ENCODE measurements around the gene SHMT1. TPM values are rescaled to one million over a fixed set of nuclear protein-coding genes. Genes with fewer than 3 reads are reported as not detected.

SHMT1 gene
- total RNA-seq, 4 donors from 2014 or later, result 16.3 to 30.3 (median 21.1) TPM

DNA sequence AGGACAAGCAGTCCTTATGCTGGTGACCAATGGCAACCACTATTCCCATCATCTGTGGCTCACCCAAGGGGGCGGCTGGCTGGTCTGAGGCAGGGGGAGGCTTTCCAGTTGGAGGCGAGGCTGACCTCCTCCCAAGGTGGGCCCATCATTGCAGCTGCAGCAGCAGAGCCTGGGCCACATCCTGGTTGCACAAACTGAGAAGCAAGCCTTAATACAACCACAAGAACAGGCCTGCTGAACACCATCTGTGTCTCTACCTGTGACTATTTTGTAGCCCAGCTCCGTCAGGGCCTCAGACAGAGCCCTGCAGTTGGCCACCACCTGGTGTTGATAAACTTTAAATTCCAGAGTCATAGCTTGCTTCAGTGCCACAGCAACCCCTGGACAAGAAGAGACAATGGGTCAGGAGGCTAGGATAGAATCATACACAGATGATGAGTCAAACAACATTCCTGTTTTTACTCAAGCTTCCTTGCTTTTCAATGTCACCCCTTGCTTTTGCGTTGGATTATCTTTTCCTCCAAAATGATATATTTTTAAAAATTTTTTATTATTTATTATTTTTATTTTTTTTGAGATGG is 30.4 kb downstream of the SHMT1 start:
- Histone ChIP-seq H3K27me3 (no peaks in the 10 kb centered on the region), H3K4me3 (no peak overlapping the region), H3K36me3 (peaks cover 0 to 97% of the 10 kb centered on the region in 2 donors), H3K4me1 (no peaks in the 10 kb centered on the region), H3K27ac (no peak overlapping the region), H3K9me3 (no peaks in the 10 kb centered on the region)
- TF ChIP-seq POLR2AphosphoS5 (IDR thresholded peaks at IDR 0.05) (no peak), EP300 (IDR thresholded peaks at IDR 0.05) (no peak), POLR2A (IDR thresholded peaks at IDR 0.05) (no peak)
- TF ChIP-seq, protein P1, sequence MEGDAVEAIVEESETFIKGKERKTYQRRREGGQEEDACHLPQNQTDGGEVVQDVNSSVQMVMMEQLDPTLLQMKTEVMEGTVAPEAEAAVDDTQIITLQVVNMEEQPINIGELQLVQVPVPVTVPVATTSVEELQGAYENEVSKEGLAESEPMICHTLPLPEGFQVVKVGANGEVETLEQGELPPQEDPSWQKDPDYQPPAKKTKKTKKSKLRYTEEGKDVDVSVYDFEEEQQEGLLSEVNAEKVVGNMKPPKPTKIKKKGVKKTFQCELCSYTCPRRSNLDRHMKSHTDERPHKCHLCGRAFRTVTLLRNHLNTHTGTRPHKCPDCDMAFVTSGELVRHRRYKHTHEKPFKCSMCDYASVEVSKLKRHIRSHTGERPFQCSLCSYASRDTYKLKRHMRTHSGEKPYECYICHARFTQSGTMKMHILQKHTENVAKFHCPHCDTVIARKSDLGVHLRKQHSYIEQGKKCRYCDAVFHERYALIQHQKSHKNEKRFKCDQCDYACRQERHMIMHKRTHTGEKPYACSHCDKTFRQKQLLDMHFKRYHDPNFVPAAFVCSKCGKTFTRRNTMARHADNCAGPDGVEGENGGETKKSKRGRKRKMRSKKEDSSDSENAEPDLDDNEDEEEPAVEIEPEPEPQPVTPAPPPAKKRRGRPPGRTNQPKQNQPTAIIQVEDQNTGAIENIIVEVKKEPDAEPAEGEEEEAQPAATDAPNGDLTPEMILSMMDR (IDR thresholded peaks at IDR 0.05), result no peak
- WGBS, 2 donors (ENCODE audit: low coverage in 1 of 2), result 80 to 95% methylated on average over 1 of the region's 4 CpGs
- no peak for ATAC-seq

DNA sequence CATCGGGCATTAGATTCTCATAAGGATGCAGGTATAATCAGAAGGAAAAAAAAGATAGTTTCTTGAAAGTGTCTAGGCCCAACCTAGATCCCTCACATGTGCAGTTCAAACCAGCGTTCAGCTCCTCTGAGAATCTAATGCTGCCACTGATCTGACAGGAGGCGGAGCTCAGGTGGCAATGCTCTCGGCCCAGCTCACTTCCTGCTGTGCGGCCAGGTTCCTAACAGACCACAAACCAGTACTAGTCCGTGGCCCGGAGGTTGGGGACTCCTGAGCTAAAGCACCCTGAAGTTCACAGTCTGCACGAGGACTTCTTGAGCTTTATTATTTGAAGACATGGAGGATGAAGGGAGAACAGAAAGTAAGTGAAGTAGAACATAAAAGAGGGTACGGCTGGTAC is 31.5 kb downstream of the SHMT1 start:
- Histone ChIP-seq H3K36me3 (peaks cover 0 to 100% of the 10 kb centered on the region in 2 donors), H3K9me3 (no peaks in the 10 kb centered on the region), H3K4me3 (no peak overlapping the region), H3K4me1 (no peaks in the 10 kb centered on the region), H3K27ac (no peak overlapping the region), H3K27me3 (no peaks in the 10 kb centered on the region)
- ATAC-seq, result no peak
- 86 to 91% methylated on average over 6 to 7 of the region's 9 CpGs for WGBS, 2 donors (ENCODE audit: low coverage in 1 of 2)
- TF ChIP-seq POLR2AphosphoS5 (IDR thresholded peaks at IDR 0.05), result no peak
- TF ChIP-seq EP300 (IDR thresholded peaks at IDR 0.05), result no peak
- no peak for TF ChIP-seq POLR2A (IDR thresholded peaks at IDR 0.05)
- TF ChIP-seq, protein P1 (IDR thresholded peaks at IDR 0.05), result no peak

DNA sequence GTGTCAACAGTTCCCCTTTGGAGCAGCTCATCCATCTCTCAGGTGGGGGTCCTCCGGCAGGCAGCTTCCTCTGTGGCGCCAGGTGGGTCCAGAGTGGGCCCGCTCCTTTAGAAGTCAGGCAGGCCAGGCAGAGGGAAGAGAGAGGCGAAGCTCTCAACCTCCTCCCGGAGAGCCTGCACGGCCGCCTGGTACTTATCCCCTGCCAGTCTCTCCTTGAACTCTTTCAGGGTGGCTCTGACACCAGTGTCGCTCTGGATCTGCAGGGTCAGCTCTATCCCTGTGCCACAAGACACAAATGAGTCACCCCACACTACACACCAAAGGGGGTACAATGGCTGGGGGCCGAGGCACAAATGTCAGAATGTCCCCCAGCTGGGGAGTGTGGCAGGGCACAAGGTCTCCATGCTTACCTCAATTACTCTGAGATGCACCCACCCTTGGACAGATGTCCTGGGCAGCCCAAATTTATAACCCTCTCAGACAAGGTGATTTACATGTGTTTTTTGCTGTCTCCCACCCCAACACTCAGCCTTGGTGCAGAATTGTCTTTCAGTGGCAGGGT is 34.6 kb downstream of the SHMT1 start:
- Histone ChIP-seq H3K4me3 (no peak overlapping the region), H3K36me3 (peaks cover 0 to 100% of the 10 kb centered on the region in 2 donors), H3K27me3 (no peaks in the 10 kb centered on the region), H3K27ac (no peak overlapping the region), H3K9me3 (no peaks in the 10 kb centered on the region), H3K4me1 (peaks cover 0 to 4% (median 0%) of the 10 kb centered on the region in 3 donors)
- WGBS, 2 donors (ENCODE audit: low coverage in 1 of 2), result 60 to 72% methylated on average over 1 to 4 of the region's 9 CpGs
- TF ChIP-seq EP300 (IDR thresholded peaks at IDR 0.05) (no peak), POLR2AphosphoS5 (IDR thresholded peaks at IDR 0.05) (no peak), POLR2A (IDR thresholded peaks at IDR 0.05) (no peak)
- TF ChIP-seq, protein P1 (IDR thresholded peaks at IDR 0.05), result no peak
- no peak for ATAC-seq

DNA sequence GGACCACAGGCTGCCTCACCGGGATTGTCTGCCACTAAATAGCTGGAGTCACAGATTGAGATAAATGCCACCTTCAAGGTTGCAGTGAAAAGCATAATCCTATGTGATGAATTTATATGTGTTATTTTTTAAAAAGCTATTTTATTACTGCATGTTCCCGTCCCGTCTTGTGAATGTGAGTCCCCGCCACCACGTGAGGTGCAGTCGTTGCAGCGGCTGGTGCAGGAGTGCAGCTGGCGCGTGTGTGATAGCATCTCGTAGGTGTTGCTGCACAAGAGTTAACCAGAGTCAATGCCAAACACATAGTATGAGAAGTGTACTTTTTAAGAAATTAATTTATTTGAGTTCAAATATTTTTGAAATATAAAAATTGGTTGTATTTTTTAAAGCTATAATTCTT is 35.8 kb downstream of the SHMT1 start:
- Histone ChIP-seq H3K4me3 (no peak overlapping the region), H3K9me3 (no peaks in the 10 kb centered on the region), H3K27me3 (no peaks in the 10 kb centered on the region), H3K4me1 (peaks cover 0 to 4% (median 0%) of the 10 kb centered on the region in 3 donors), H3K36me3 (peaks cover 0 to 100% of the 10 kb centered on the region in 2 donors), H3K27ac (no peak overlapping the region)
- 82 to 92% methylated on average over 8 to 9 of the region's 10 CpGs for WGBS, 2 donors (ENCODE audit: low coverage in 1 of 2)
- ATAC-seq, result no peak
- TF ChIP-seq POLR2AphosphoS5 (IDR thresholded peaks at IDR 0.05) (no peak), POLR2A (IDR thresholded peaks at IDR 0.05) (no peak), EP300 (IDR thresholded peaks at IDR 0.05) (no peak)
- TF ChIP-seq, protein P1 (IDR thresholded peaks at IDR 0.05), result no peak

DNA sequence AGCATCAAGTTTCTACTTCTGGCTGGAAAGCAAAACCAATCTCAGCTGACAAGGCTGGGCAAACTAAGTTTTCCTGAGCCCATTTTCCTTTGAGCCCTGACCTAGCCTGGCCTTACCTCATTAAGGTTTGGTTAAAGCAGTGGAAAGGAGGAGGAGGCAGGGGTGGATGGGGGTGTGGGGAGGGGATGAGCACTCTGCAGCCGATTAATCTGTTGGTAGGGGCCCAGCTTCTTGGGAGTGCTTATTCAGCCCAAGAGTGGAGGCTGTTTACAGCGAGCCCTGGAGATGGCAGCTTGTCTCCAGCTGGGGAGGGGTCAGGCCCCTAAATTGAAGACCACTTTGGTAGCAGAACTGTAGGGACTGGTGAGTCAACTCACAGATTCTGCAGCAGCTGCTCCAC is 36.3 kb downstream of the SHMT1 start:
- no peaks in the 10 kb centered on the region for H3K9me3 ChIP-seq
- WGBS, 2 donors (ENCODE audit: low coverage in 1 of 2), result 29 to 54% methylated on average over 1 to 2 of the region's 2 CpGs
- ATAC-seq, result no peak
- no peak overlapping the region for H3K4me3 ChIP-seq
- no peak overlapping the region for H3K27ac ChIP-seq
- TF ChIP-seq EP300 (IDR thresholded peaks at IDR 0.05) (no peak), POLR2A (IDR thresholded peaks at IDR 0.05) (no peak), POLR2AphosphoS5 (IDR thresholded peaks at IDR 0.05) (no peak)
- TF ChIP-seq, protein P1 (IDR thresholded peaks at IDR 0.05), result no peak
- peaks cover 0 to 4% (median 0%) of the 10 kb centered on the region in 3 donors for H3K4me1 ChIP-seq
- H3K36me3 ChIP-seq, result peaks cover 0 to 100% of the 10 kb centered on the region in 2 donors
- H3K27me3 ChIP-seq, result no peaks in the 10 kb centered on the region

Data from gastroesophageal sphincter (tissue), 4 donors.